ENCODE measurements around the gene TTLL13.

The TTLL13 gene

DNA sequence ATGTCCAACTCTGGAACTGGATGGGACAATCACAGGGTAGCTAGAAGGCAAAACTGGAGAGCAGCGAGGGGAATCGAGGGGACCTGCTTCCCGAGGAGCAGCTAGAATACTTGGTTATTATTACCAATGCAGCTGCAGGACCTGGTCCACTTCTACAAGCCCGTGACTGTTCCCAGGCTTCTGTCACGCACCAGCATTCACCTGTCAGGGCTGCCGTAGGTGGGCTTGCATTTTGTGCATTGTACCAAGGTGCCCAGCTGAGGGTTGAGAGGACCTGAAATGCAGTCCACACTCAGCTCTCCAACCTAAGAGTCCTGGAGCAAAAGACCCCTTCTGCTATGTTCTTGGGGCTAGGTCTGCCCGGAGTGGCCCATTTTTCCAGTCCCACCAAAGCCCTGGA, 45.9 kb upstream of the TTLL13 start:
- H3K36me3 ChIP-seq, result peaks cover 58% of the 10 kb centered on the region
- TF ChIP-seq, protein P1, sequence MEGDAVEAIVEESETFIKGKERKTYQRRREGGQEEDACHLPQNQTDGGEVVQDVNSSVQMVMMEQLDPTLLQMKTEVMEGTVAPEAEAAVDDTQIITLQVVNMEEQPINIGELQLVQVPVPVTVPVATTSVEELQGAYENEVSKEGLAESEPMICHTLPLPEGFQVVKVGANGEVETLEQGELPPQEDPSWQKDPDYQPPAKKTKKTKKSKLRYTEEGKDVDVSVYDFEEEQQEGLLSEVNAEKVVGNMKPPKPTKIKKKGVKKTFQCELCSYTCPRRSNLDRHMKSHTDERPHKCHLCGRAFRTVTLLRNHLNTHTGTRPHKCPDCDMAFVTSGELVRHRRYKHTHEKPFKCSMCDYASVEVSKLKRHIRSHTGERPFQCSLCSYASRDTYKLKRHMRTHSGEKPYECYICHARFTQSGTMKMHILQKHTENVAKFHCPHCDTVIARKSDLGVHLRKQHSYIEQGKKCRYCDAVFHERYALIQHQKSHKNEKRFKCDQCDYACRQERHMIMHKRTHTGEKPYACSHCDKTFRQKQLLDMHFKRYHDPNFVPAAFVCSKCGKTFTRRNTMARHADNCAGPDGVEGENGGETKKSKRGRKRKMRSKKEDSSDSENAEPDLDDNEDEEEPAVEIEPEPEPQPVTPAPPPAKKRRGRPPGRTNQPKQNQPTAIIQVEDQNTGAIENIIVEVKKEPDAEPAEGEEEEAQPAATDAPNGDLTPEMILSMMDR (IDR thresholded peaks at IDR 0.05; ENCODE audit: low read depth, low read length), result no peak
- no peak for DNase-seq
- H3K9me3 ChIP-seq (ENCODE audit: severe bottlenecking), result no peaks in the 10 kb centered on the region
- H3K27me3 ChIP-seq (ENCODE audit: insufficient read depth, low read depth, severe bottlenecking), result no peaks in the 10 kb centered on the region
- H3K27ac ChIP-seq, result no peak overlapping the region
- peak overlapping the region; percentile 89; the same call in 1 of the 2 replicates for H3K4me3 ChIP-seq (ENCODE audit: low read depth, low read length)

DNA sequence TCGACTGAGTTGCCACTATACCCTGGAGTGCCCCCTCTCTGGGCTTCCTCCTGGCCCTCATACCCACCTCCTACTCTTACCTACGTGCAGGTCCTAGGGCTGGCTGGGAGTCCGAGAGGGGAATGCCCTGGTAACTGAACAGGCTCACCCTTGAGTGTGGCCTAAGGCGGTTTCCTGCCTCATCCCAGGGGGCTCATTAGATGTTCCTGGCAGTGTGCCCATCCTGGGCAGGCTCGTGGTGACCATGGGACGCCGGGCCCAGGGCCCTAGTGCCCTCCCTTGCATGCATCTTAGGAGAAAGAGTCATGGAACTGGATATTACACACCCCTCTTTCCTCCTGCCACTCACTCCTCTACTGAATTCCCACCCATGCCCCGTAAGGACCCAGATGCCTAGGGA, 45.4 kb upstream of the TTLL13 start:
- DNase-seq, result no peak
- H3K4me3 ChIP-seq (ENCODE audit: low read depth, low read length), result no peak overlapping the region
- H3K27me3 ChIP-seq (ENCODE audit: insufficient read depth, low read depth, severe bottlenecking), result no peaks in the 10 kb centered on the region
- TF ChIP-seq, protein P1 (IDR thresholded peaks at IDR 0.05; ENCODE audit: low read depth, low read length), result no peak
- H3K36me3 ChIP-seq, result peaks cover 58% of the 10 kb centered on the region
- H3K9me3 ChIP-seq (ENCODE audit: severe bottlenecking), result no peaks in the 10 kb centered on the region
- H3K27ac ChIP-seq, result no peak overlapping the region

DNA sequence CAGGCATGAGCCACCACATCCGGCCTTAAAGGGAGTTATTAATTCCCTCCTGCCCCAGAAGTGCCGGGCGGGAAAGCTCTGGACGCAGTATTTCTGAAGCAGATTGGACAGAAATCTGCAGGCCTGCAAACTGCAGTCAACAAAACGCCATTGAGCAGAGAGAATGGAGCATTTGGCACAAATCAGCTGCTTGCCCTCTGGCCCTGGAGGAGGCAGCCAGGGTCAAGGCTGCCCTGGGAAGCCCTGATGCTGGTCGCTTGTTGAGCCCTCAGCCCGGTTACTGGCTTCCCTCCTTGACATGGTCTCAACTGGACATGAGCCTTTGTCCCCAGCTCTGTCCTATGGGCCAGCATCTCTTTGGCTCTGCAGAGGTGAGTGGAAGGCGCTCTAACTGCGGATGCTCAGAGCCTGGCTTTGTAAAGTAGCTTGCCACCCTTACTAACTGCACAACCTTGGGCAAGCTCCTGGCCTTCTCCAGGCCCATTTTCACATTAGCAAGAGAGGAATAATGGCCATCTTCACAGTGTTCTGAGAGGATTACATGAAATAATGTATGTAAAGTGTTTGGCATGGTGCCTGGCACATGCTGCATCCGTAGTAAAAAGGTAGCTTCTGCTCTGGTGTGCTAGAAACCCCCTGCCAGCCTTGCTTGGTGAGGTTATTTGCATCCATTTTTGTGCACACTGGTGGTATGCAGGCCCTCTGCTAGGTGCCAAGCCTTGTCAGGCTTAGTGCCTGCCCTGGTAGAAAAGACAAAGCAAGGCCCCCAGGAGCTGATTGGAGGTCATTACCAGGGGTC, 44.1 kb upstream of the TTLL13 start:
- Histone ChIP-seq H3K9me3 (ENCODE audit: severe bottlenecking) (no peaks in the 10 kb centered on the region), H3K27ac (peak overlapping the region; percentile 11), H3K4me3 (ENCODE audit: low read depth, low read length) (no peak overlapping the region), H3K27me3 (ENCODE audit: insufficient read depth, low read depth, severe bottlenecking) (no peaks in the 10 kb centered on the region), H3K36me3 (peaks cover 72% of the 10 kb centered on the region)
- DNase-seq, result peak; percentile 47
- TF ChIP-seq, protein P1 (IDR thresholded peaks at IDR 0.05; ENCODE audit: low read depth, low read length), result no peak

DNA sequence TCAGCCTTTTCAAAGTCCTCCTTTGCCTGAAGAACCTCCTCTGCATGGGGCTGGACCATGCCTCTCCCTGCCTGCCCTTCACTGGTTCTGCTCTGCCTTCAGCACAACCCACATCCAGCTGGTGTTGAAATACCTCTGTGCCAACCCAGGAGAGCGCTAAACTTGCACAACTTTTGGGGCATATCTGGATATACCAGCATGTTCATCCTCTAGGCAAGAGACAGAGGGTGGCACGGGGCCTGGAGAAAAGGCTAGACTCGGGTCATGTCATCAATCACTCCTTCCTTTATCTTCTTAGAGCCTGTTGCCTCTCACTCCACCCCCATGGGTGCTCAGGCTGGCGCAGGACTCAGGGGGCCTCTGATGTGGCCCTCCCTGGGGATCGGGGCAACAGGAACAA, 43.5 kb upstream of the TTLL13 start:
- no peak for DNase-seq
- no peaks in the 10 kb centered on the region for H3K9me3 ChIP-seq (ENCODE audit: severe bottlenecking)
- no peaks in the 10 kb centered on the region for H3K27me3 ChIP-seq (ENCODE audit: insufficient read depth, low read depth, severe bottlenecking)
- peaks cover 78% of the 10 kb centered on the region for H3K36me3 ChIP-seq
- TF ChIP-seq, protein P1 (IDR thresholded peaks at IDR 0.05; ENCODE audit: low read depth, low read length), result no peak
- peak overlapping the region; percentile 11 for H3K27ac ChIP-seq
- H3K4me3 ChIP-seq (ENCODE audit: low read depth, low read length), result no peak overlapping the region

DNA sequence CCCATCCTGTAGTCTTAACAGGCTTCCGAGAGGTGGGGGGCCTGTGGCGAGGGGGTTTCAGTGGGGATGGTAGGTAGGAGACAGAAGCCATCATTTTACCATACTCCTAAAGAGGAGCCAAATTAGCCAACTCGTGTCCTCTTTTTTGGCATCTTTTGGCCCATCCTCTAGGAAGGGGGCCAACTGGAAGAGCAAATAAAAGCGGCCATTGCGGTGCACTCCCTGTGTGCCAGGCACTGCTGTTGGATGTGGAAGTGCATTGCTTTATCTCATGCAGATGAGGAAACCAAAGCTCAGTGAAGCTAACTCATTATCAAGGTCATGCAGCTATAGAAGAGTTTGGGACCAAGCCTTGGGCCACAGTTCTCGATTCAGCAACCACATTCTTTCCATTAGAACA, 42.1 kb upstream of the TTLL13 start:
- TF ChIP-seq, protein P1 (IDR thresholded peaks at IDR 0.05; ENCODE audit: low read depth, low read length), result no peak
- no peak for DNase-seq
- Histone ChIP-seq H3K27ac (no peak overlapping the region), H3K9me3 (ENCODE audit: severe bottlenecking) (no peaks in the 10 kb centered on the region), H3K27me3 (ENCODE audit: insufficient read depth, low read depth, severe bottlenecking) (no peaks in the 10 kb centered on the region), H3K4me3 (ENCODE audit: low read depth, low read length) (no peak overlapping the region), H3K36me3 (peaks cover 82% of the 10 kb centered on the region)

DNA sequence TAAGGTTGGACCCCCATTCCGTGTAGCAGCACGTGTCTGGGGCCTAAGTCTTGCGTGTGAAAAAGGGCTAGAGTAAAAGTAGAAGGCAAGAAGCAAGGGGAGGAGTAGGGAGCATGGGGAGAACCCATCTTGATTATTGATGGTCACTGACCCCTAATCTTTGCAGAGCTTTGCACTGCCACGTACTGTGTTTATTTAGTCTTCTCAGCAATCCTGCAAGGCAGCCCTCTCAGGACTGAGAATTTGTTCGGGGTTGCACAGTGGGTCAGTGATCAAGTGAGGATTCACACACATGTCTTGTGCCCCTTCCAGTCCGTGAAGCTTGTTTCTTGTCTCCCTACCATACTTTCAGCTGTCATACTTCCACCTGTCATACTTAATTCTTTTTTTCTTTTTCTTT, 41.0 kb upstream of the TTLL13 start:
- TF ChIP-seq, protein P1 (IDR thresholded peaks at IDR 0.05; ENCODE audit: low read depth, low read length), result no peak
- Histone ChIP-seq H3K36me3 (peaks cover 89% of the 10 kb centered on the region), H3K4me3 (ENCODE audit: low read depth, low read length) (no peak overlapping the region), H3K9me3 (ENCODE audit: severe bottlenecking) (no peaks in the 10 kb centered on the region), H3K27me3 (ENCODE audit: insufficient read depth, low read depth, severe bottlenecking) (no peaks in the 10 kb centered on the region), H3K27ac (no peak overlapping the region)
- no peak for DNase-seq
